OCI-LY3 (cell line): ENCODE measurements around the gene VAMP4.
"Not testable (repeated sequence)": the region's sequence is repeated elsewhere in the genome, so short reads cannot be mapped to it uniquely, and the experiment has no call there.

Experiments used
- H2AFZ ChIP-seq: fragments of 200-600, 300-600 bp; shearing (Covaris generic); 2 replicates; pipeline ENCODE4 v1.6.0; 2014; ENCODE audit warnings: antibody characterized with exemption, low read depth, low read length
- H3K27ac ChIP-seq: fragments of 200-600, 300-600 bp; sonication (generic); 2 replicates; pipeline ENCODE4 v1.5.1; 2014; ENCODE audit warnings: mild to moderate bottlenecking, low read length, moderate library complexity, mixed read lengths
- H3K27me3 ChIP-seq: fragments of 200-600, 300-600 bp; sonication (generic); 2 replicates; pipeline ENCODE4 v1.6.1; 2014; ENCODE audit warnings: low read depth, low read length, mixed read lengths
- H3K36me3 ChIP-seq: fragments of 200-600, 300-600 bp; sonication (generic); replicated peaks from 2 replicates; pipeline ENCODE3; 2014; ENCODE audit warnings: low read depth, low read length, mixed read lengths
- H3K4me1 ChIP-seq: fragments of 300-600, 200-600 bp; sonication (generic); 2 replicates; pipeline ENCODE4 v1.6.1; 2014; ENCODE audit warnings: low read length, mixed read lengths
- H3K4me2 ChIP-seq: fragments of 200-600, 300-600 bp; sonication (generic); 2 replicates; pipeline ENCODE4 v1.6.1; 2014; ENCODE audit warnings: low read length, mixed read lengths
- H3K4me3 ChIP-seq: fragments of 300-600, 200-600 bp; sonication (generic); 2 replicates; pipeline ENCODE4 v1.5.1; 2014; ENCODE audit warnings: antibody characterized with exemption, mild to moderate bottlenecking, low read length, moderate library complexity
- H3K79me2 ChIP-seq: fragments of 300-600, 200-600 bp; shearing (Covaris generic); 2 replicates; pipeline ENCODE4 v1.6.1; 2014; ENCODE audit warnings: mild to moderate bottlenecking, low read length, mixed read lengths
- H3K9ac ChIP-seq: fragments of 300-600, 200-600 bp; shearing (Covaris generic); 2 replicates; pipeline ENCODE4 v1.6.0; 2014; ENCODE audit warnings: mild to moderate bottlenecking, low read length, moderate library complexity
- H3K9me3 ChIP-seq: fragments of 200-600, 300-600 bp; shearing (Covaris generic); 2 replicates; pipeline ENCODE4 v1.6.1; 2014; ENCODE audit warnings: low read length, mixed read lengths; ENCODE audit not compliant: insufficient read depth
- H4K20me1 ChIP-seq: fragments of 200-600, 300-600 bp; sonication (generic); 2 replicates; pipeline ENCODE4 v1.6.1; 2016; ENCODE audit warnings: low read length, mixed read lengths; ENCODE audit not compliant: insufficient read depth
- CTCF ChIP-seq: fragments of 200-600, 300-600 bp; sonication (generic); IDR thresholded peaks from 2 replicates; pipeline ENCODE4 v1.5.1; 2014; ENCODE audit warnings: antibody characterized with exemption, low read length, low read depth
- EZH2phosphoT487 ChIP-seq: fragments of 200-600 bp; shearing (Covaris generic); IDR thresholded peaks from 2 replicates; pipeline ENCODE4 v1.6.1; 2018; ENCODE audit warnings: antibody characterized with exemption, mixed run types, low read depth

Gene VAMP4

GRCh38 chr1:171707583-171707982 lies 34.3 kb downstream of the VAMP4 start:
- Histone ChIP-seq H4K20me1 (no peaks in the 10 kb centered on the region), H3K4me3 (no peak overlapping the region), H3K4me2 (no peak overlapping the region), H3K27me3 (no peaks in the 10 kb centered on the region), H2AFZ (no peak overlapping the region), H3K4me1 (no peaks in the 10 kb centered on the region), H3K9me3 (no peaks in the 10 kb centered on the region), H3K27ac (no peak overlapping the region), H3K79me2 (no peaks in the 10 kb centered on the region), H3K36me3 (peaks cover 8% of the 10 kb centered on the region), H3K9ac (no peak overlapping the region)
- TF ChIP-seq EZH2phosphoT487 (no peak), CTCF (no peak)

- no peak for TF ChIP-seq EZH2phosphoT487
- no peak for TF ChIP-seq CTCF
Observed at GRCh38 chr1:171702598-171702997, 39.3 kb downstream of the VAMP4 start.

GRCh38 chr1:171699531-171699930 lies 42.3 kb downstream of the VAMP4 start:
- Histone ChIP-seq H3K4me3 (no peak overlapping the region), H4K20me1 (no peaks in the 10 kb centered on the region), H3K27me3 (no peaks in the 10 kb centered on the region), H2AFZ (no peak overlapping the region), H3K9ac (no peak overlapping the region), H3K27ac (no peak overlapping the region), H3K4me2 (no peak overlapping the region), H3K4me1 (no peaks in the 10 kb centered on the region), H3K9me3 (no peaks in the 10 kb centered on the region), H3K79me2 (no peaks in the 10 kb centered on the region), H3K36me3 (peaks cover 3% of the 10 kb centered on the region)
- no peak for TF ChIP-seq CTCF
- TF ChIP-seq EZH2phosphoT487, result no peak

More at GRCh38 chr1:171702598-171702997, 39.3 kb downstream of the VAMP4 start:
- Histone ChIP-seq H3K4me1 (no peaks in the 10 kb centered on the region), H3K9me3 (no peaks in the 10 kb centered on the region), H3K79me2 (no peaks in the 10 kb centered on the region), H3K27me3 (no peaks in the 10 kb centered on the region), H3K4me3 (no peak overlapping the region), H2AFZ (no peak overlapping the region), H3K9ac (no peak overlapping the region), H3K4me2 (no peak overlapping the region), H3K36me3 (peaks cover 7% of the 10 kb centered on the region), H3K27ac (no peak overlapping the region), H4K20me1 (no peaks in the 10 kb centered on the region)

GRCh38 chr1:171695772-171696171 lies 46.1 kb downstream of the VAMP4 start:
- H3K27ac ChIP-seq, H4K20me1 ChIP-seq, H3K4me1 ChIP-seq, H3K4me2 ChIP-seq, H3K36me3 ChIP-seq, H3K9me3 ChIP-seq, H3K79me2 ChIP-seq, H3K27me3 ChIP-seq, H3K4me3 ChIP-seq, H3K9ac ChIP-seq, H2AFZ ChIP-seq: not testable (repeated sequence)

GRCh38 chr1:171693541-171693940 lies 48.3 kb downstream of the VAMP4 start:
- H3K9me3 ChIP-seq, H3K4me1 ChIP-seq, H3K4me3 ChIP-seq, H2AFZ ChIP-seq, H3K27ac ChIP-seq, H3K27me3 ChIP-seq, H3K79me2 ChIP-seq, H3K36me3 ChIP-seq, H3K4me2 ChIP-seq, H4K20me1 ChIP-seq, H3K9ac ChIP-seq: not testable (repeated sequence)
